Measurements from ENCODE around the gene GPATCH2. TPM values are rescaled to one million over a fixed set of nuclear protein-coding genes. Genes with fewer than 3 reads are reported as not detected.

GPATCH2 gene
- total and polyA plus RNA-seq, 8 donors: 2.7 to 9.0 (median 5.0) TPM

- WGBS, 2 donors: 68 to 70% methylated on average over 5 of the region's 5 CpGs
- no peak overlapping the region for H3K4me3 ChIP-seq
- no peak for TF ChIP-seq CTCF (IDR thresholded peaks at IDR 0.05)
- DNase-seq: no peak
- ATAC-seq: no peak
- no peak for FAIRE-seq
- intact Hi-C loops (cut with DNase I): no loop called here
- no peak overlapping the region for H3K27ac ChIP-seq
- H3K9me3 ChIP-seq: no peaks in the 10 kb centered on the region
- H3K4me1 ChIP-seq: no peaks in the 10 kb centered on the region
- no peaks in the 10 kb centered on the region for H3K36me3 ChIP-seq
- H3K27me3 ChIP-seq: no peaks in the 10 kb centered on the region
Observed at GRCh38 chr1:217379336-217379735, 251.6 kb downstream of the GPATCH2 start.

Other genes starting within 250 kb of the GPATCH2 start
- 1 to 10 TPM in 1 of 6 donors, under 1 TPM in 5; 0.16 to 1.0 (median 0.53) TPM for gene SPATA17, start 254 bp upstream of the GPATCH2 start, total RNA-seq
- gene SPATA17, start 254 bp upstream of the GPATCH2 start, polyA plus RNA-seq: under 1 TPM; 0.34 to 0.85 TPM

All from pancreas (tissue), 10 donors.